Measurements from ENCODE around the gene AKAP12. TPM values are rescaled to one million over a fixed set of nuclear protein-coding genes. Genes with fewer than 3 reads are reported as not detected.

The AKAP12 gene
- total and polyA plus RNA-seq, 4 donors, result 9.4 to 110 (median 24.6) TPM

DNA sequence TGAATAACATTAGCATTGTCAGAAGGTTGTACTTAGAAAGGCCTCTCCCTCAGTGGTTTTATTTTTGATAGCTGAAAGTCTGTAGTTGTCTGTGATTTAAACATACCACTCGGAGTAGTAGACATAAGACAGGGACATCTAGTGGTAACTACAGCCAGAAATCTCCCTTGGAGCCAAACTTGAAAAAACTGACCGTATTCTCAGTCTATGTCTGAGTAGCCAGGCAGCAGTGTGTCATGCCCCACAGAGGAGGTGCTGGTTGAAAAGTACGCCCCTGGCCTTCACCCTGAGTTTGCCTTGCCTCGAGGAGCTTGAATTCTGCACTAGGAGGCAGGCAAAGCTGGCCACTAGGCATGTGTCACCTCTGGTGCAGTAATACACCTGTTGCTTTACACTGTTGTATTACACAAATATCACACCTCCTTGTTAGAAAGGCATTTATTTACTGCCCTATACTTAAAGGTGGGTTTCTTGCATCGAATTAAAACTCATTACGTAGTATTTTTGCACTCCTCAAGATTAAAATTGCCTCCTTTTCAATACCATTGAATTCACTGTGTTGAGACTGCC, 130.8 kb downstream of the AKAP12 start:
- H3K4me1 ChIP-seq (ENCODE audit: control insufficient read depth in 5 of 5, insufficient read depth in 5 of 5, low read length in 5 of 5), result peaks cover 0 to 11% (median 0%) of the 10 kb centered on the region in 5 donors
- peak in 2 of 3 donors; percentile 44 to 55 for DNase-seq
- WGBS, 2 donors, result 88 to 91% methylated on average over 6 of the region's 6 CpGs
- H3K9me3 ChIP-seq (ENCODE audit: control insufficient read depth in 4 of 4, insufficient read depth in 3 of 4, low read length in 3 of 4), result no peaks in the 10 kb centered on the region
- no peak for ATAC-seq (ENCODE audit: insufficient read depth, low FRiP score)
- no peak overlapping the region for H3K27ac ChIP-seq (ENCODE audit: low read depth in 1 of 2, low read length in 1 of 2)
- no peak for TF ChIP-seq CTCF (IDR thresholded peaks at IDR 0.05; ENCODE audit: control extremely low read depth, extremely low read depth)
- no peak overlapping the region for H3K9ac ChIP-seq (ENCODE audit: insufficient read depth in 1 of 2, low read length in 2 of 2)
- peaks cover 10 to 28% (median 20%) of the 10 kb centered on the region in 4 donors for H3K36me3 ChIP-seq (ENCODE audit: control insufficient read depth in 4 of 4, insufficient read depth in 4 of 4, low read length in 4 of 4)
- H3K4me3 ChIP-seq, result no peak overlapping the region
- H3K27me3 ChIP-seq (ENCODE audit: control insufficient read depth in 3 of 3, insufficient read depth in 3 of 3, low read length in 2 of 3), result no peaks in the 10 kb centered on the region

DNA sequence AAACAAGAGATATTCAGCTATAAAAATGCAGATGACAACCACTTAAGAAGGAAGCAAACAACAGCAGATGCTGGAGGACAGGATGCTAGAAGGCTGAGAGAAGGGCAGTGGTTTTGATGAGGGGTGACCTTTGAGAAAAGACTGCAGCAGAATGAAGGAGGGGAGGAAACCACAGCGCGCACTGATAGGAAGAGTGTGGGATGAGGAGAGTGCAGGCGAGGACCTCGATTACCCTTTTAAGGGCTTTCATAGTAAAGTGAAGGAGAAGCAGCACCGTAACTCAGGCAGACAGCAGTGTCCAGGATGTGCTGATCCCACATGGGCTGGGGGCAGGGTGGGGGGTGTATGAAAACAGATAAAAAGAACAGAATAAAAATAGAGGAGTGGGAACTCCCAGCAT, 132.4 kb downstream of the AKAP12 start:
- H3K9ac ChIP-seq (ENCODE audit: insufficient read depth in 1 of 2, low read length in 2 of 2), result no peak overlapping the region
- 57 to 77% methylated on average over 5 of the region's 5 CpGs for WGBS, 2 donors
- H3K9me3 ChIP-seq (ENCODE audit: control insufficient read depth in 4 of 4, insufficient read depth in 3 of 4, low read length in 3 of 4), result no peaks in the 10 kb centered on the region
- ATAC-seq (ENCODE audit: insufficient read depth, low FRiP score) (no peak), DNase-seq (no peak)
- H3K36me3 ChIP-seq (ENCODE audit: control insufficient read depth in 4 of 4, insufficient read depth in 4 of 4, low read length in 4 of 4), result peaks cover 3 to 20% (median 11%) of the 10 kb centered on the region in 4 donors
- H3K4me1 ChIP-seq (ENCODE audit: control insufficient read depth in 5 of 5, insufficient read depth in 5 of 5, low read length in 5 of 5), result peaks cover 0 to 11% (median 0%) of the 10 kb centered on the region in 5 donors
- no peaks in the 10 kb centered on the region for H3K27me3 ChIP-seq (ENCODE audit: control insufficient read depth in 3 of 3, insufficient read depth in 3 of 3, low read length in 2 of 3)
- no peak overlapping the region for H3K4me3 ChIP-seq
- no peak for TF ChIP-seq CTCF (IDR thresholded peaks at IDR 0.05; ENCODE audit: control extremely low read depth, extremely low read depth)
- H3K27ac ChIP-seq (ENCODE audit: low read depth in 1 of 2, low read length in 1 of 2), result no peak overlapping the region

DNA sequence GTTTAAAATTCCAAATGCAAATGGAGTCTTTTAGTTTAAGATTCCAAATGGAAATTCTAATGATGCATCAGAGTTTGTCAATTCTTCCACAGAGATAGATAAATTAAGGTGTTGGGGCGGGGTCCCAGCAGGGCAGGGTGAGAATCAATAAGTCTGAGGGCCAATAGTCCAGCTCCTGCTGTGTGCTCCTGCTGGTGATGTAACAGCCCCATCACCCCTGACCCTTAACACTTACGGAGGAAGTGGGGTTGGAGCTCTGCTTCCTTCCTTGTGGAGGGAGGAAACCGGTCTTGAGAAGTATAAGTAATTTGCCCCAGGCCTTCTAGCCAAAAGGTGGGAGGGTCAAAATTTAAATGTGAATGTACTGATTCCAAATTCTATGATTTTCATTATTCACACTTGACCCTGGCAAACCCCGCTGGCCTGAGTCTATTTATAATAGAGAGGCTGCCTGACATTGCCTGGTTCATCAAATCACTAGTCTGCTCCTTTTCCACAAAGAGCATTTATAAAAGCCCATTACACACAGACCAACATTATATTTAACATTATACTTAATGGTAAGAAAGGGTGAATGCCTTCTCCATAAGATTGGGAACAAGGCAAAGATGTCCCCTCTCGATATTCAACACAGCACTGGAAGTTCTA, 134.4 kb downstream of the AKAP12 start:
- Histone ChIP-seq H3K9me3 (ENCODE audit: control insufficient read depth in 4 of 4, insufficient read depth in 3 of 4, low read length in 3 of 4) (no peaks in the 10 kb centered on the region), H3K4me1 (ENCODE audit: control insufficient read depth in 5 of 5, insufficient read depth in 5 of 5, low read length in 5 of 5) (peaks cover 0 to 11% (median 0%) of the 10 kb centered on the region in 5 donors), H3K36me3 (ENCODE audit: control insufficient read depth in 4 of 4, insufficient read depth in 4 of 4, low read length in 4 of 4) (peaks cover 3 to 20% (median 10%) of the 10 kb centered on the region in 4 donors), H3K27ac (ENCODE audit: low read depth in 1 of 2, low read length in 1 of 2) (no peak overlapping the region), H3K27me3 (ENCODE audit: control insufficient read depth in 3 of 3, insufficient read depth in 3 of 3, low read length in 2 of 3) (no peaks in the 10 kb centered on the region), H3K9ac (ENCODE audit: insufficient read depth in 1 of 2, low read length in 2 of 2) (no peak overlapping the region), H3K4me3 (no peak overlapping the region)
- no peak for TF ChIP-seq CTCF (IDR thresholded peaks at IDR 0.05; ENCODE audit: control extremely low read depth, extremely low read depth)
- 60 to 62% methylated on average over 5 of the region's 5 CpGs for WGBS, 2 donors
- DNase-seq, result peak in 1 of 3 donors; percentile 48
- no peak for ATAC-seq (ENCODE audit: insufficient read depth, low FRiP score)

All from lung (tissue), 12 donors.